ENCODE measurements around the gene SYNE2. TPM values are rescaled to one million over a fixed set of nuclear protein-coding genes. Genes with fewer than 3 reads are reported as not detected.

SYNE2 gene
- total RNA-seq, 1 donor from 2014 or later, result 145 TPM

- intact Hi-C loops (cut with DNase I), result no loop called here
- Histone ChIP-seq H3K27ac (no peak overlapping the region), H3K4me1 (no peaks in the 10 kb centered on the region), H3K4me3 (no peak overlapping the region), H3K27me3 (no peaks in the 10 kb centered on the region), H3K9me3 (no peaks in the 10 kb centered on the region), H3K36me3 (peaks cover 0 to 16% of the 10 kb centered on the region in 2 donors)
- TF ChIP-seq POLR2A (IDR thresholded peaks at IDR 0.05) (no peak), CTCF (IDR thresholded peaks at IDR 0.05) (no peak), POLR2AphosphoS5 (IDR thresholded peaks at IDR 0.05; ENCODE audit: insufficient read depth in 1 of 2, low read depth in 1 of 2) (no peak)
- no peak for DNase-seq (ENCODE audit: extremely low spot score in 2 of 2)
Measured at GRCh38 chr14:64191756-64192155, 339.0 kb downstream of the SYNE2 start.

- intact Hi-C loops (cut with DNase I), result no loop called here
- Histone ChIP-seq H3K4me3 (no peak overlapping the region), H3K9me3 (no peaks in the 10 kb centered on the region), H3K4me1 (no peaks in the 10 kb centered on the region), H3K27me3 (no peaks in the 10 kb centered on the region), H3K36me3 (peaks cover 0 to 7% of the 10 kb centered on the region in 2 donors), H3K27ac (no peak overlapping the region)
- TF ChIP-seq CTCF (IDR thresholded peaks at IDR 0.05) (no peak), POLR2A (IDR thresholded peaks at IDR 0.05) (no peak), POLR2AphosphoS5 (IDR thresholded peaks at IDR 0.05; ENCODE audit: insufficient read depth in 1 of 2, low read depth in 1 of 2) (no peak)
- no peak for DNase-seq (ENCODE audit: extremely low spot score in 2 of 2)
Measured at GRCh38 chr14:64193821-64194220, 341.0 kb downstream of the SYNE2 start.

- no peak overlapping the region for H3K4me3 ChIP-seq
- no peaks in the 10 kb centered on the region for H3K27me3 ChIP-seq
- peaks cover 0 to 5% of the 10 kb centered on the region in 2 donors for H3K36me3 ChIP-seq
- H3K9me3 ChIP-seq, result no peaks in the 10 kb centered on the region
- DNase-seq (ENCODE audit: extremely low spot score in 2 of 2), result no peak
- TF ChIP-seq POLR2A (IDR thresholded peaks at IDR 0.05) (no peak), CTCF (IDR thresholded peaks at IDR 0.05) (no peak), POLR2AphosphoS5 (IDR thresholded peaks at IDR 0.05; ENCODE audit: insufficient read depth in 1 of 2, low read depth in 1 of 2) (no peak)
- H3K27ac ChIP-seq, result no peak overlapping the region
- H3K4me1 ChIP-seq, result no peaks in the 10 kb centered on the region
- intact Hi-C loops (cut with DNase I), result no loop called here
Measured at GRCh38 chr14:64194404-64194803, 341.6 kb downstream of the SYNE2 start.

- Histone ChIP-seq H3K9me3 (no peaks in the 10 kb centered on the region), H3K27ac (no peak overlapping the region), H3K27me3 (no peaks in the 10 kb centered on the region), H3K36me3 (peaks cover 0 to 5% of the 10 kb centered on the region in 2 donors), H3K4me1 (no peaks in the 10 kb centered on the region), H3K4me3 (no peak overlapping the region)
- TF ChIP-seq POLR2AphosphoS5 (IDR thresholded peaks at IDR 0.05; ENCODE audit: insufficient read depth in 1 of 2, low read depth in 1 of 2) (no peak), CTCF (IDR thresholded peaks at IDR 0.05) (no peak), POLR2A (IDR thresholded peaks at IDR 0.05) (no peak)
- no peak for DNase-seq (ENCODE audit: extremely low spot score in 2 of 2)
- intact Hi-C loops (cut with DNase I), result no loop called here
Measured at GRCh38 chr14:64195199-64195598, 342.4 kb downstream of the SYNE2 start.

- no peak overlapping the region for H3K4me3 ChIP-seq
- no peaks in the 10 kb centered on the region for H3K27me3 ChIP-seq
- H3K27ac ChIP-seq, result no peak overlapping the region
- intact Hi-C loops (cut with DNase I), result no loop called here
- no peaks in the 10 kb centered on the region for H3K9me3 ChIP-seq
- TF ChIP-seq POLR2AphosphoS5 (IDR thresholded peaks at IDR 0.05; ENCODE audit: insufficient read depth in 1 of 2, low read depth in 1 of 2), result no peak
- TF ChIP-seq CTCF (IDR thresholded peaks at IDR 0.05), result no peak
- no peak for TF ChIP-seq POLR2A (IDR thresholded peaks at IDR 0.05)
- no peak for DNase-seq (ENCODE audit: extremely low spot score in 2 of 2)
- H3K4me1 ChIP-seq, result no peaks in the 10 kb centered on the region
- no peaks in the 10 kb centered on the region for H3K36me3 ChIP-seq
Measured at GRCh38 chr14:64196056-64196455, 343.3 kb downstream of the SYNE2 start.

Measured in vagina (tissue), 2 donors.